HFFc6 (cell line): ENCODE measurements around the gene MAPK14. TPM values are rescaled to one million over a fixed set of nuclear protein-coding genes. Genes with fewer than 3 reads are reported as not detected.
A peak's percentile ranks its signal among the peaks of the same experiment; 100 is the strongest.
"Not testable (repeated sequence)": the region's sequence is repeated elsewhere in the genome, so short reads cannot be mapped to it uniquely, and the experiment has no call there.

ENCODE experiments used
- DNase-seq: peaks from one replicate; pipeline ENCODE4 v3.0.0-alpha.2; 2018
- H3K27ac Mint-ChIP-seq: 2 replicates; pipeline ENCODE4 v1.8.0; 2020; ENCODE audit warnings: mild to moderate bottlenecking, mixed read lengths
- H3K27me3 Mint-ChIP-seq: 2 replicates; pipeline ENCODE4 v1.8.0; 2021; ENCODE audit warnings: mild to moderate bottlenecking, moderate library complexity, mixed read lengths; ENCODE audit not compliant: insufficient read depth
- H3K36me3 Mint-ChIP-seq: 2 replicates; pipeline ENCODE4 v1.8.0; 2021; ENCODE audit warnings: low read depth, mixed read lengths
- H3K4me1 Mint-ChIP-seq: 2 replicates; pipeline ENCODE4 v1.8.0; 2020; ENCODE audit warnings: low read depth, mixed read lengths
- H3K4me3 Mint-ChIP-seq: 2 replicates; pipeline ENCODE4 v1.8.0; 2020; ENCODE audit warnings: mild to moderate bottlenecking, moderate library complexity, mixed read lengths
- H3K9me3 Mint-ChIP-seq: 2 replicates; pipeline ENCODE4 v1.8.0; 2020; ENCODE audit warnings: mild to moderate bottlenecking, mixed read lengths
- total RNA-seq, 6 experiments: library from RNA; stranded (reverse); fragmentation: NEBNext Ultra II Directional; extraction: Animal tissue kit (Norgen Biotek cat#: 25700); gene quantifications; 2 replicates in 1 of 6; 3 replicates in 5 of 6; pipeline ENCODE4 v1.2.3, GENCODE V29; 2021
- TF ChIP-seq, protein P1 (sequence below): fragments of 200-600 bp; sonication (generic); IDR thresholded peaks from 2 replicates; pipeline ENCODE4 v1.5.0; 2021; ENCODE audit warnings: antibody characterized with exemption, mild to moderate bottlenecking

Gene MAPK14
- total RNA-seq, 6 experiments from 2014 or later: 34.1 to 40.4 (median 37.1) TPM

DNA sequence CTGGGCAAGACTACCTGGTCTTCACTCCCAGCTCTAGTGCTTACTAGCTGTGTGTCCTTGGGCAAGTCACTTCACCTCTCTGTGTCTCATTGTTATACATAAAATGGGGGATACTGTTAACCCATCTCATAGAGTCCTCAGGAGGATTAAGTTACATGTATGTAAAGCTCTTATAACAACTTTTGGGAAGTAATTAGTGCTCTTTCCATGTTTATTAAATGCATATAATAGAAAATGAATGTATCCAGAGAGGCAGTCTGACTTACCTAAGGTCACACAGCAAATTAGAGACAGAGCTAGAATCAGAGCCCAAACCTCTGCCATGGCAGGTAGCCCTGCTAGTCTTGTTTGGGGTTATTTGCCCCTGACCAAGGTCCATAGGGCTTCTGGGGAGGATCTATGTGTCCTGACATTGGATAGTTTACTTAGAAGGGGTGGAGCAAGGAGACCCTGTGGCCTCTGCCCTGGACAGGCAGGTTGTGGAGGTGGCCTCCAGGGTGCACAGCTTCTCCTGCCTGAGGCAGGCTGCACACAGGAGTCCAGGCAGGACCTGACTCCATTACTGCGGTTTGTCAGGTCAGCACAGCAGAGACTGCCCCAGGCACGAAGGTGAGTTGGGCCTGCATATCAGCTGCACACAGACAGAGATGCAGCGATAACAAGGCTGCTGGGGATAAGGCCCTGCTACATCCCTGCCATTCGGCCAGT, 94.3 kb downstream of the MAPK14 start:
- no peak for DNase-seq
- TF ChIP-seq, protein P1, sequence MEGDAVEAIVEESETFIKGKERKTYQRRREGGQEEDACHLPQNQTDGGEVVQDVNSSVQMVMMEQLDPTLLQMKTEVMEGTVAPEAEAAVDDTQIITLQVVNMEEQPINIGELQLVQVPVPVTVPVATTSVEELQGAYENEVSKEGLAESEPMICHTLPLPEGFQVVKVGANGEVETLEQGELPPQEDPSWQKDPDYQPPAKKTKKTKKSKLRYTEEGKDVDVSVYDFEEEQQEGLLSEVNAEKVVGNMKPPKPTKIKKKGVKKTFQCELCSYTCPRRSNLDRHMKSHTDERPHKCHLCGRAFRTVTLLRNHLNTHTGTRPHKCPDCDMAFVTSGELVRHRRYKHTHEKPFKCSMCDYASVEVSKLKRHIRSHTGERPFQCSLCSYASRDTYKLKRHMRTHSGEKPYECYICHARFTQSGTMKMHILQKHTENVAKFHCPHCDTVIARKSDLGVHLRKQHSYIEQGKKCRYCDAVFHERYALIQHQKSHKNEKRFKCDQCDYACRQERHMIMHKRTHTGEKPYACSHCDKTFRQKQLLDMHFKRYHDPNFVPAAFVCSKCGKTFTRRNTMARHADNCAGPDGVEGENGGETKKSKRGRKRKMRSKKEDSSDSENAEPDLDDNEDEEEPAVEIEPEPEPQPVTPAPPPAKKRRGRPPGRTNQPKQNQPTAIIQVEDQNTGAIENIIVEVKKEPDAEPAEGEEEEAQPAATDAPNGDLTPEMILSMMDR: no peak
- peaks cover 48% of the 10 kb centered on the region for H3K4me1 Mint-ChIP-seq
- no peak overlapping the region for H3K4me3 Mint-ChIP-seq
- H3K27me3 Mint-ChIP-seq: peaks cover 2% of the 10 kb centered on the region
- no peak overlapping the region for H3K27ac Mint-ChIP-seq
- no peaks in the 10 kb centered on the region for H3K9me3 Mint-ChIP-seq
- H3K36me3 Mint-ChIP-seq: 0 out of 2 replicates have a peak, but pooled peaks cover 4% of the 10 kb centered on the region

DNA sequence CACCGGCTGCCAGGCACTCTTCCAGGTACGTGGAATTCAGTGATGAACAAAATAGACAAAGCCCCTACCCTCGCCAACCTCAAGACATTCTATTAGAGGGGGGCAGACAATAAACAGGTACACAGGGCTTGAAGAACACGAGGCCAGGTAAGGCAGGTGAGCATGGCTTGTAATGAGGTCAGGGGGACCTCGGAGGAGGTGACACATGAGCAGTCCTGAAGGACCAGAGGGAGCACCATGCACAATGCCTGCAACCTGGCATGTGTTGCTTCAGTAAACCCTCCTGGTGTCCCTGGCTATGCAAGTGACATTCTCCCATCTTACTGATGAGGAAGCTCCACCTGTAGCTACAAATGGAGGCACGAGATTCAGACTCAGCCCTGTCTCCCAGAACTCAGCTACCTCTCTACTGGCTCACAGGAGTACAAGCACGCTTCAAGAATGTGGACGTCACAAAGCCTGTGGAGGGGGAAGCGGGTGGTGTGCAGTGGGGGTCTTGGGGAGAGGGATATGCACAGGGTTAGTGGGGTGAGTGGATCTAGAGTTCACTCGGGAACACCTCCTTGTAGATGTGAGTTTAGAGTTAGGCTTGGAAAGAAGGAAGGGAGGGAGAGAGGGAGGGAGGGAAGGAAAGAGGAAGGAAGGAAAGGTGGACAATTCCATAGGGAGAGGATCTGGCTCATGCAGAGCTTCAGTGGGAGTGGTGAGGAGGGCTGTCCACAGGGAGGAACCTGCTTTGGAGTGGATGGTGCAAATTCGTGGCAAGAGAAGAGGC, 95.1 kb downstream of the MAPK14 start:
- TF ChIP-seq, protein P1: no peak
- H3K4me1 Mint-ChIP-seq: peaks cover 56% of the 10 kb centered on the region

DNA sequence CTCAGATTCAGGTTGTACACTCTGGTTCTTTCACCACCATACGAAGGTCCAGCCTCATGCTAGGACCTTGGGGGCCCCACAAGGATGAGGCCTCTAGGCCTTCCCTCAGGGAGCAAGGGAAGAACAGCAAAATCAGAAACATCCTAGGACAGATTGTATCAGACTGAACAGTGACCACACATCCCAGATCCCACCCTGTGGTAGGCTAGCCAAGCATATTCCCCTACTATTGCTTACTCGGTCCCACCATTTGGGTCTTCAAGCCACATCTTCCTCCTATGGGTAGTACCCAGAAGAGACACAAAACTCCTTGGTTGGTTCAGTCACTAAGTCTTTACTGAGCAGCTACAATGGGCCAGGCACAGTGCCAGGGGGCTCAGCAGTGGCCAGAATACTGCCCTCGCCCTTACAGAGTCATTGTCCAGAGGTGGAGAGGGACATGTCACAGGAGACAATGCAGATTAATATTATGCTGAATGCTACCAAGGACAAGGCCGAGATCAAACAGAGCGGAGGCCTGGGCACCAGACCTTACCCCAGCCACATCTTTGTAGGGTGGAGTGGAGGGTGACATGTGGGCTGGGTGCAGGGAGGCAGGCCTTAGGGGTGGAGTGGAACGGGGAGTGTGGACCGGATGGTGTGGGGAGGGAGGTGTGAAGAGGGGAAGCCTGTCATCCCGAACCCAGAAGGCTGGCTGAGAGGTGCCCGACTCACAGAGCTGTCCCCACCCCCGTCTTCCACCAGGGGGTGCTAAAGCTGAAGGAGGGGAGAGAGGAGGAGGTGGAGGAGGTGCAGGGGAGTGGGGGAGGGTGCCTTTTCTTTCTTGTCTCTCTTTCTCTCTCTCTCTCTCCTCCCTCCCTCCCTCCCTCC, 95.9 kb downstream of the MAPK14 start:
- Mint-ChIP-seq H3K27me3 (peaks cover 2% of the 10 kb centered on the region), H3K36me3 (0 out of 2 replicates have a peak, but pooled peaks cover 4% of the 10 kb centered on the region), H3K4me1 (peaks cover 64% of the 10 kb centered on the region), H3K27ac (peak overlapping the region; percentile 45), H3K9me3 (no peaks in the 10 kb centered on the region), H3K4me3 (no peak overlapping the region)
- TF ChIP-seq, protein P1: peak; percentile 82
- DNase-seq: peak; percentile 69

More for the DNA sequence above, 95.1 kb downstream of the MAPK14 start:
- DNase-seq: no peak
- Mint-ChIP-seq H3K27ac (no peak overlapping the region), H3K4me3 (no peak overlapping the region), H3K9me3 (no peaks in the 10 kb centered on the region), H3K27me3 (peaks cover 2% of the 10 kb centered on the region), H3K36me3 (0 out of 2 replicates have a peak, but pooled peaks cover 4% of the 10 kb centered on the region)

DNA sequence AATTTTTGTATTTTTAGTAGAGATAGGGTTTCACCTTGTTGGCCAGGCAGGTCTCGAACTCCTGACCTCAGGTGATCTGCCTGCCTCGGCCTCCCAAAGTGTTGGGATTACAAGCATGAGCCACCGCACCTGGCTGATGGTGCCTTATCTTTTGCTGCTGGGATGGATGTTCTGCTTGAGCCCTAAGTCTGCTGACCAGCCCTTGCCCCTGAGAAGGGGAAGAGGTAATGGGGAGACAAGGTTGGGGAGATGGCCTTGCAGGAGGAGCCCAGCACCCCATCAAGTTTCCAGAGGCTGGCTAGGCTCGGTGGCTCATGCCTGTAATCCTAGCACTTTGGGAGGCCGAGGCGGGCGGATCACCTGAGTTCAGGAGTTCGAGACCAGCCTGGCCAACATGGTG, 96.7 kb downstream of the MAPK14 start:
- not testable (repeated sequence) for H3K27ac Mint-ChIP-seq, H3K36me3 Mint-ChIP-seq, DNase-seq, H3K27me3 Mint-ChIP-seq, H3K4me3 Mint-ChIP-seq, H3K9me3 Mint-ChIP-seq
- peaks cover 64% of the 10 kb centered on the region for H3K4me1 Mint-ChIP-seq

DNA sequence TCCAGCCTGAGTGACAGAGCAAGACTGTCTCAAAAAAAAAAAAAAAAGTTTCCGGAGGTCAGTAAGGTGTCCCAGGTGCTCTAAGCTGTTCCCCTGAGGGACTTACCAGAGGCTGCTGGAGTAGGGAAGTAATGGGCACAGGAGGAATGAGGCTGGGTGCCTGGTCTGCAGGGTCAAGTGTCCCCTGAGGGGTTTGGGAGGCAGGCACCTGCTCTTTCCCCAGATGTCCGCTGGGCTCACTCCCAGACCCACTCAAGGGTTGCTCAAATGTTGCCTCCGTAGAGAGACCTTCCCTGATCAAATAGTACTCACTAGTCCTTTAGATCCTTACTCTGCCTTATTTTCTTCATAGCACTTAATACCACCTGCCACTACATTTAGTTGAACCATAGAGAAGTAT, 97.3 kb downstream of the MAPK14 start:
- H3K36me3 Mint-ChIP-seq: 0 out of 2 replicates have a peak, but pooled peaks cover 4% of the 10 kb centered on the region
- no peak overlapping the region for H3K27ac Mint-ChIP-seq
- no peak overlapping the region for H3K4me3 Mint-ChIP-seq
- H3K9me3 Mint-ChIP-seq: no peaks in the 10 kb centered on the region
- H3K4me1 Mint-ChIP-seq: peaks cover 69% of the 10 kb centered on the region
- no peaks in the 10 kb centered on the region; the same call in 1 of the 2 replicates for H3K27me3 Mint-ChIP-seq
- TF ChIP-seq, protein P1: no peak
- DNase-seq: no peak
